ENCODE data around the gene IDH1. TPM values are rescaled to one million over a fixed set of nuclear protein-coding genes. Genes with fewer than 3 reads are reported as not detected.

Gene IDH1
- total RNA-seq, 1 donor from 2014 or later, result 87.7 TPM

DNA sequence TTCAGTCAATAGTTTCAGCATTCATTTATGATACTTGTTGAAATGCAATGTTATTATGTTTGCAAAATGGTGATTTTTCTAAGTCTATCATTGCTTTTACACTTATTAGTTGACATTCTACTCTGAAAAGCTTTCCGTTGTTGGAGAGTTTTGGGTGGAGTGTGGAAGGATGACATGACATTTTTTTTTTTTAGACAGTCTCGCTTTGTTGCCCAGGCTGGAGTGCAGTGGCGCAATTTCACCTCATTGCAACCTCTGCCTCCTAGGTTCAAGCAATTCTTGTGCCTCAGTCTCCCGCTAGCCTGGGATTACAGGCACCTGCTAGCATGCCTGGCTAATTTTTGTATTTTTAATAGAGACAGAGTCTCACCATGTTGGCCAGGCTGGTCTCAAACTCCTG lies 41.0 kb upstream of the IDH1 start:
- Mint-ChIP-seq H3K4me3 (no peak overlapping the region), H3K27ac (no peak overlapping the region), H3K27me3 (ENCODE audit: low read depth) (no peaks in the 10 kb centered on the region), H3K9me3 (peaks cover 20% of the 10 kb centered on the region), H3K36me3 (peaks cover 60% of the 10 kb centered on the region), H3K4me1 (no peaks in the 10 kb centered on the region)
- TF ChIP-seq, protein P1, sequence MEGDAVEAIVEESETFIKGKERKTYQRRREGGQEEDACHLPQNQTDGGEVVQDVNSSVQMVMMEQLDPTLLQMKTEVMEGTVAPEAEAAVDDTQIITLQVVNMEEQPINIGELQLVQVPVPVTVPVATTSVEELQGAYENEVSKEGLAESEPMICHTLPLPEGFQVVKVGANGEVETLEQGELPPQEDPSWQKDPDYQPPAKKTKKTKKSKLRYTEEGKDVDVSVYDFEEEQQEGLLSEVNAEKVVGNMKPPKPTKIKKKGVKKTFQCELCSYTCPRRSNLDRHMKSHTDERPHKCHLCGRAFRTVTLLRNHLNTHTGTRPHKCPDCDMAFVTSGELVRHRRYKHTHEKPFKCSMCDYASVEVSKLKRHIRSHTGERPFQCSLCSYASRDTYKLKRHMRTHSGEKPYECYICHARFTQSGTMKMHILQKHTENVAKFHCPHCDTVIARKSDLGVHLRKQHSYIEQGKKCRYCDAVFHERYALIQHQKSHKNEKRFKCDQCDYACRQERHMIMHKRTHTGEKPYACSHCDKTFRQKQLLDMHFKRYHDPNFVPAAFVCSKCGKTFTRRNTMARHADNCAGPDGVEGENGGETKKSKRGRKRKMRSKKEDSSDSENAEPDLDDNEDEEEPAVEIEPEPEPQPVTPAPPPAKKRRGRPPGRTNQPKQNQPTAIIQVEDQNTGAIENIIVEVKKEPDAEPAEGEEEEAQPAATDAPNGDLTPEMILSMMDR (IDR thresholded peaks at IDR 0.05; ENCODE audit: unreplicated experiment), result no peak
- DNase-seq (ENCODE audit: low spot score in 2 of 2, unreplicated experiment in 2 of 2), result no peak

GRCh38 chr2:208294482-208295024 lies 39.7 kb upstream of the IDH1 start:
- no peak for DNase-seq (ENCODE audit: low spot score in 2 of 2, unreplicated experiment in 2 of 2)
- H3K27me3 Mint-ChIP-seq (ENCODE audit: low read depth), result no peaks in the 10 kb centered on the region
- peaks cover 30% of the 10 kb centered on the region for H3K9me3 Mint-ChIP-seq
- H3K4me1 Mint-ChIP-seq, result no peaks in the 10 kb centered on the region
- TF ChIP-seq, protein P1 (IDR thresholded peaks at IDR 0.05; ENCODE audit: unreplicated experiment), result no peak
- H3K4me3 Mint-ChIP-seq, result no peak overlapping the region
- peak overlapping the region; percentile 16 for H3K27ac Mint-ChIP-seq
- peaks cover 62% of the 10 kb centered on the region for H3K36me3 Mint-ChIP-seq

GRCh38 chr2:208285853-208286252 lies 31.0 kb upstream of the IDH1 start:
- Mint-ChIP-seq H3K36me3 (peaks cover 52% of the 10 kb centered on the region), H3K4me1 (no peaks in the 10 kb centered on the region), H3K4me3 (no peak overlapping the region)

GRCh38 chr2:208280933-208281332 lies 26.1 kb upstream of the IDH1 start:
- TF ChIP-seq, protein P1 (IDR thresholded peaks at IDR 0.05; ENCODE audit: unreplicated experiment), result no peak
- H3K9me3 Mint-ChIP-seq, result peaks cover 6% of the 10 kb centered on the region
- peaks cover 62% of the 10 kb centered on the region for H3K36me3 Mint-ChIP-seq
- no peak for DNase-seq (ENCODE audit: low spot score in 2 of 2, unreplicated experiment in 2 of 2)
- H3K4me1 Mint-ChIP-seq, result peaks cover 1% of the 10 kb centered on the region
- no peak overlapping the region for H3K4me3 Mint-ChIP-seq
- no peaks in the 10 kb centered on the region for H3K27me3 Mint-ChIP-seq (ENCODE audit: low read depth)
- no peak overlapping the region for H3K27ac Mint-ChIP-seq

More at GRCh38 chr2:208285853-208286252, 31.0 kb upstream of the IDH1 start:
- TF ChIP-seq, protein P1 (IDR thresholded peaks at IDR 0.05; ENCODE audit: unreplicated experiment), result no peak
- Mint-ChIP-seq H3K9me3 (peaks cover 16% of the 10 kb centered on the region), H3K27ac (no peak overlapping the region), H3K27me3 (ENCODE audit: low read depth) (no peaks in the 10 kb centered on the region)
- no peak for DNase-seq (ENCODE audit: low spot score in 2 of 2, unreplicated experiment in 2 of 2)

- Mint-ChIP-seq H3K27ac (no peak overlapping the region), H3K36me3 (peaks cover 57% of the 10 kb centered on the region), H3K27me3 (ENCODE audit: low read depth) (no peaks in the 10 kb centered on the region), H3K9me3 (peaks cover 6% of the 10 kb centered on the region), H3K4me3 (no peak overlapping the region), H3K4me1 (peaks cover 7% of the 10 kb centered on the region)
- TF ChIP-seq, protein P1 (IDR thresholded peaks at IDR 0.05; ENCODE audit: unreplicated experiment), result no peak
- DNase-seq (ENCODE audit: low spot score in 2 of 2, unreplicated experiment in 2 of 2), result no peak
Observed at GRCh38 chr2:208280234-208280633, 25.4 kb upstream of the IDH1 start.

DNA sequence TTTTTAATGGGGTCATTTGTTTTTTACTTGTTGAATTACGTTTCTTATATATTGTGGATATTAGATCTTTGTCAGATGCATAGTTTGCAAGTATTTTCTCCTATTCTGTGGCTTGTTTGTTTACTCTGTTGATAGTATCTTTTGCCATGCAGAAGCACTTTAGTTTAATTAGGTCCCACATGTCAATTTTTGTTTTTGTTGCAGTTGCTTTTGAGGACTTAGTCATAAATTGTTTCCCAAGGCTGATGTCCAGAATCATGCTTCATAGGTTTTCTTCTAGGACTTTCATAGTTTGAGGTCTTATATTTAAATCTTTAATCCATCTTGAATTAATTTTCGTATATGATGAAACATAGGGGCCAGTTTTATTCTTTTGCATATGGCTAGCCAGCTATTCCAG lies 24.4 kb upstream of the IDH1 start:
- TF ChIP-seq, protein P1 (IDR thresholded peaks at IDR 0.05; ENCODE audit: unreplicated experiment), result no peak
- H3K36me3 Mint-ChIP-seq, result peaks cover 59% of the 10 kb centered on the region

More for the DNA sequence above, 24.4 kb upstream of the IDH1 start:
- Mint-ChIP-seq H3K9me3 (peaks cover 6% of the 10 kb centered on the region), H3K4me3 (no peak overlapping the region), H3K27me3 (ENCODE audit: low read depth) (no peaks in the 10 kb centered on the region), H3K27ac (no peak overlapping the region), H3K4me1 (peaks cover 17% of the 10 kb centered on the region)
- DNase-seq (ENCODE audit: low spot score in 2 of 2, unreplicated experiment in 2 of 2), result no peak

All from mesothelial cell of epicardium (in vitro differentiated cells).